A673 (cell line): Measurements from ENCODE around the gene WWC1. TPM values are rescaled to one million over a fixed set of nuclear protein-coding genes. Genes with fewer than 3 reads are reported as not detected.

ENCODE experiments used
- BruUV-seq: library from RNA; stranded (reverse); fragments of 400-500 nt; replicated peaks from 2 replicates; lab custom pipeline; 2021; lab: Mats Ljungman, UMichigan
- CTCF ChIA-PET: fragments of 300-600 bp; sonication (Branson Sonifier 250); formaldehyde crosslinking; loops from one replicate; lab custom pipeline; 2022; ENCODE audit warnings: antibody characterized with exemption; lab: Charles Lee
- POLR2A ChIA-PET: fragments of 300-600 bp; sonication (Branson Sonifier 250); formaldehyde crosslinking; loops from one replicate; lab custom pipeline; 2022; ENCODE audit warnings: antibody characterized with exemption; ENCODE audit not compliant: low non-redundant PET; lab: Charles Lee
- DNase-seq: peaks from one replicate; pipeline ENCODE4 v3.0.0-alpha.2; 2015; ENCODE audit warnings: low spot score
- H3K27ac ChIP-seq: fragments of 200-600 bp; sonication (generic); 2 replicates; pipeline ENCODE4 v1.5.1; 2016; ENCODE audit warnings: mixed run types, low read depth, mild to moderate bottlenecking, mixed read lengths, antibody characterized with exemption, low read length; ENCODE audit not compliant: poor library complexity, severe bottlenecking
- H3K27me3 ChIP-seq: fragments of 200-600 bp; sonication (generic); replicated peaks from 2 replicates; pipeline ENCODE4 v1.6.1; 2017; ENCODE audit warnings: mixed run types, low read depth, mild to moderate bottlenecking, mixed read lengths, antibody characterized with exemption, low read length; ENCODE audit not compliant: insufficient read depth, poor library complexity
- H3K36me3 ChIP-seq: fragments of 200-600 bp; sonication (generic); 2 replicates; pipeline ENCODE4 v1.6.1; 2016; ENCODE audit warnings: mixed run types, mild to moderate bottlenecking, mixed read lengths, antibody characterized with exemption, low read length; ENCODE audit not compliant: insufficient read depth, poor library complexity, severe bottlenecking
- H3K4me1 ChIP-seq: fragments of 200-600 bp; sonication (generic); 2 replicates; pipeline ENCODE4 v1.6.1; 2017; ENCODE audit warnings: mixed run types, mild to moderate bottlenecking, mixed read lengths, antibody characterized with exemption, low read length; ENCODE audit not compliant: insufficient read depth, poor library complexity, severe bottlenecking
- H3K4me3 ChIP-seq: fragments of 200-600 bp; sonication (generic); 2 replicates; pipeline ENCODE4 v1.5.1; 2016; ENCODE audit warnings: low read depth, mixed run types, mild to moderate bottlenecking, mixed read lengths, low read length; ENCODE audit not compliant: poor library complexity, severe bottlenecking
- H3K9me3 ChIP-seq: fragments of 200-600 bp; sonication (generic); 2 replicates; pipeline ENCODE4 v1.6.1; 2016; ENCODE audit warnings: mixed run types, low read depth, mild to moderate bottlenecking, mixed read lengths, antibody characterized with exemption, low read length; ENCODE audit not compliant: poor library complexity, severe bottlenecking
- EZH2 ChIP-seq: fragments of 200-600 bp; sonication (generic); IDR thresholded peaks from 2 replicates; pipeline ENCODE4 v1.6.1; 2017; ENCODE audit warnings: borderline replicate concordance, low read depth, mild to moderate bottlenecking, mixed read lengths, antibody characterized with exemption, low read length; ENCODE audit not compliant: poor library complexity, severe bottlenecking
- intact Hi-C: fragments of 100-400 bp; cut with micrococcal nuclease; formaldehyde crosslinking; loops from one replicate; pipeline ENCODE4 v1.10.0; 2022; ENCODE audit not compliant: unreplicated experiment
- total RNA-seq: library from RNA; stranded (reverse); gene quantifications from 2 replicates; pipeline ENCODE4 v1.2.3, GENCODE V29; 2021
- TF ChIP-seq, protein P1 (sequence below): fragments of 300-800, 200-600 bp; sonication (generic); conservative IDR thresholded peaks from 2 replicates; pipeline ENCODE4 v1.5.1; 2017; ENCODE audit warnings: low read depth, mild to moderate bottlenecking, antibody characterized with exemption, low read length, moderate library complexity, mixed read lengths

WWC1 gene
- total RNA-seq, 1 experiment from 2014 or later, result 8.8 TPM

DNA sequence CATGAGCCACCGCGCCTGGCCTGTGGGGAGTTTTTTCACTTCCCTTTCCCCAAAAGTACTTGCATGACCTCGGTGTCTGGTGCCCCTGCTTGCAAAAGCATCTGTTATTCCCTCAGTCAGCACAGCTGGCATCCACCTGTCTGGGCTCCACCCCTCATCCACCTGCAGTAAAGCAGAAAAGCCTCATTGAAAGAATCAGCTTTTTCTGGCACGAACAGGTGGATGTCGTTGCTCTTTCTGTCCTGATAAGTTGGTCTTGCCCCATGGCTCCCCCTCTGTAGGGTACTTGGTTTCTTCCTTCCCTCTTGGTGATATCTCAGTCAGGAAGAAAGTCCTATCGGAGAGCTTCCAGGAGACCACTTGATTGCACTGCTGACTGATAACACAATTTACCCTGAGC lies 37.4 kb downstream of the WWC1 start:
- no peak overlapping the region for H3K4me3 ChIP-seq
- no peaks in the 10 kb centered on the region for H3K36me3 ChIP-seq
- BruUV-seq, result no TSS peak
- ChIA-PET CTCF (no interaction called here), POLR2A (no interaction called here)
- intact Hi-C loops, result no loop called here
- TF ChIP-seq, protein P1, sequence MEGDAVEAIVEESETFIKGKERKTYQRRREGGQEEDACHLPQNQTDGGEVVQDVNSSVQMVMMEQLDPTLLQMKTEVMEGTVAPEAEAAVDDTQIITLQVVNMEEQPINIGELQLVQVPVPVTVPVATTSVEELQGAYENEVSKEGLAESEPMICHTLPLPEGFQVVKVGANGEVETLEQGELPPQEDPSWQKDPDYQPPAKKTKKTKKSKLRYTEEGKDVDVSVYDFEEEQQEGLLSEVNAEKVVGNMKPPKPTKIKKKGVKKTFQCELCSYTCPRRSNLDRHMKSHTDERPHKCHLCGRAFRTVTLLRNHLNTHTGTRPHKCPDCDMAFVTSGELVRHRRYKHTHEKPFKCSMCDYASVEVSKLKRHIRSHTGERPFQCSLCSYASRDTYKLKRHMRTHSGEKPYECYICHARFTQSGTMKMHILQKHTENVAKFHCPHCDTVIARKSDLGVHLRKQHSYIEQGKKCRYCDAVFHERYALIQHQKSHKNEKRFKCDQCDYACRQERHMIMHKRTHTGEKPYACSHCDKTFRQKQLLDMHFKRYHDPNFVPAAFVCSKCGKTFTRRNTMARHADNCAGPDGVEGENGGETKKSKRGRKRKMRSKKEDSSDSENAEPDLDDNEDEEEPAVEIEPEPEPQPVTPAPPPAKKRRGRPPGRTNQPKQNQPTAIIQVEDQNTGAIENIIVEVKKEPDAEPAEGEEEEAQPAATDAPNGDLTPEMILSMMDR, result no peak
- no peak for TF ChIP-seq EZH2
- H3K27ac ChIP-seq, result no peak overlapping the region
- H3K27me3 ChIP-seq, result no peaks in the 10 kb centered on the region
- peak; percentile 5 for DNase-seq
- no peaks in the 10 kb centered on the region for H3K9me3 ChIP-seq
- no peaks in the 10 kb centered on the region for H3K4me1 ChIP-seq

DNA sequence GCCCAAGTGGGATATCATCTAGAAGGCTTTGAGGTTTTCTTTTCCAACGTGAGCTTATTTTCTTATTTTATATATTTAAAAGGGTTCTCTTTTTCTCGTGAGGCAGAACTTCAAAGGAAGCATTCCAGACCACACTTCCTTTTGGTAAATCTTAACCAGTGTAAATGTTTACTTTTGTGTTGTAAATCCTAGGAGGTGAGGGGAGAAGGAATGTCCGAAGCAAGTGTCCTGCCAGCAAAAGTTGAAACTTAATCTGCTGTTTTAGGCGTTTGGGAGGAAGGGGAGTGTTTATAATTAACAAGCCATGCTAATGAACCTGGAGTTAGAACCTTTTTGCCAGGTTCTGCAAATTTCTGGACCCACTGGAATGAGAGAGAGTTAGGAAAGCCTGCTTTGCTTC lies 37.9 kb downstream of the WWC1 start:
- Histone ChIP-seq H3K9me3 (no peaks in the 10 kb centered on the region), H3K27me3 (no peaks in the 10 kb centered on the region), H3K36me3 (no peaks in the 10 kb centered on the region), H3K4me3 (no peak overlapping the region), H3K27ac (no peak overlapping the region), H3K4me1 (no peaks in the 10 kb centered on the region)
- TF ChIP-seq EZH2, result no peak
- TF ChIP-seq, protein P1, result no peak
- ChIA-PET CTCF (no interaction called here), POLR2A (no interaction called here)
- no peak for DNase-seq
- intact Hi-C loops, result no loop called here
- no TSS peak for BruUV-seq

DNA sequence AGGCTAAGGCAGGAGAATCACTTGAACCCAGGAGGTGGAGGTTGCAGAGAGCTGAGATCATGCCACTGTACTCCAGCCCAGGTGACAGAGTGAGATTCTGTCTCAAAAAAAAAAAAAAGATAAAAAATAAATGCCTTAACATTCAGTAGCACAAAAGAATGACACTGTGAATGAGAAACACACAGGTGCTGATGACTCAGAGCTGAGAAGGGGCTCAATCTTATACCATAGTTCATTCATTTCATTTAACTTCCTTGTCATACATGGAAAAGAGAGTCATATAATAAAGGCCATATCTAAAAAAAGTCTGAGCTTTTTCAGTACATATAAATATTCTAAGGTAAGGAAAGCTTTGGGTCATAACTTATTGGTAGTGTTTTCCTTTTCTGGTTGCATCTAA lies 40.6 kb downstream of the WWC1 start:
- no peak overlapping the region for H3K4me3 ChIP-seq
- ChIA-PET POLR2A (interaction anchor here (0.6 kb wide), 1 partner anchor 417 kb away, joined by 5 read pairs; no protein-coding TSS in a partner anchor), CTCF (no interaction called here)
- BruUV-seq, result no TSS peak
- no peak overlapping the region for H3K27ac ChIP-seq
- DNase-seq, result no peak
- H3K4me1 ChIP-seq, result no peaks in the 10 kb centered on the region
- H3K36me3 ChIP-seq, result no peaks in the 10 kb centered on the region
- intact Hi-C loops, result no loop called here
- H3K27me3 ChIP-seq, result no peaks in the 10 kb centered on the region
- no peaks in the 10 kb centered on the region for H3K9me3 ChIP-seq
- TF ChIP-seq, protein P1, result no peak
- TF ChIP-seq EZH2, result no peak
